NCI-H1092 treated with DMSO at 0.1 percent for 48 hours (cell line): ENCODE results near the gene AEBP2.
"Not testable (repeated sequence)": the region's sequence is repeated elsewhere in the genome, so short reads cannot be mapped to it uniquely, and the experiment has no call there.

ENCODE experiments used
- DNase-seq: peaks from one replicate; lab custom pipeline; 2025; lab: John Stamatoyannopoulos, UW

Gene AEBP2, protein sequence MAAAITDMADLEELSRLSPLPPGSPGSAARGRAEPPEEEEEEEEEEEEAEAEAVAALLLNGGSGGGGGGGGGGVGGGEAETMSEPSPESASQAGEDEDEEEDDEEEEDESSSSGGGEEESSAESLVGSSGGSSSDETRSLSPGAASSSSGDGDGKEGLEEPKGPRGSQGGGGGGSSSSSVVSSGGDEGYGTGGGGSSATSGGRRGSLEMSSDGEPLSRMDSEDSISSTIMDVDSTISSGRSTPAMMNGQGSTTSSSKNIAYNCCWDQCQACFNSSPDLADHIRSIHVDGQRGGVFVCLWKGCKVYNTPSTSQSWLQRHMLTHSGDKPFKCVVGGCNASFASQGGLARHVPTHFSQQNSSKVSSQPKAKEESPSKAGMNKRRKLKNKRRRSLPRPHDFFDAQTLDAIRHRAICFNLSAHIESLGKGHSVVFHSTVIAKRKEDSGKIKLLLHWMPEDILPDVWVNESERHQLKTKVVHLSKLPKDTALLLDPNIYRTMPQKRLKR

DNA sequence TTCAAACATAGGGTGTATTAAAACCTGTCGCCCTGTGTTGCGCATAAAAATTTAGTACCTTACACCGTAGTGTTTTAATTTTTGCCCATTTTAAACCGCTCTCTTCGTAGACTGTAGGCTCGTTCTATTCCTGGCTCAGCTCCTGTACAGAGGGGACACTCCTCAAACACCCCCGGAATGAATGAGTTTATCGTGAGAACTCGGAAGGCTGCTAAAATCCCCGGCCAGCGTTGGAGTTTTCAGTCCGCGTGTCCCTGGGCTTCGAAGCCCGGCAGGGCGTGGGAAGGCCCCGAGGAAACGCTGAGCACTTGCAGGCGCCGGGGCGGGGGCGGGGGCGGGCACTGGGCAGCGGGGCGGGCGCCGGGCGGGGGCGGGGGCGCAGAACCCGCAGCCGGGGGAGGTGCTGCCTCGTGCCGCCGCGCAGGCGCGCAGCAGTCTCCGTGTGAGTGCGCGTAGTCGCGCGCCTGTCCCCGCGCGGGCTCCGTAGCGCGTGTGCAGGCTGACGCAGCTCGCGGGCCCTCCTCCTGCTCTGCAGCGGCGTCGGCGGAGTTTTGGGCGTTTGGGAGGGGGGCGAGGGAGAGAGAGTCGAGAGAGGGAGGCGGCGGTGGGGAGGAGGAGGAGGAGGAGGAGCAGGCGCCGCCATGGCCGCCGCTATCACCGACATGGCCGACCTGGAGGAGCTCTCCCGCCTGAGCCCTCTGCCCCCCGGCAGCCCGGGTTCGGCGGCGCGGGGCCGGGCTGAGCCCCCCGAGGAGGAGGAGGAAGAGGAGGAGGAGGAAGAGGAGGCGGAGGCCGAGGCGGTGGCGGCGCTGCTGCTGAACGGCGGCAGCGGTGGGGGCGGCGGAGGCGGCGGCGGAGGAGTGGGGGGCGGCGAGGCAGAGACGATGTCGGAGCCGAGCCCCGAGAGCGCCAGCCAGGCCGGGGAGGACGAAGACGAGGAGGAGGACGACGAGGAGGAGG, at the start of gene AEBP2:
AEBP2 (plus strand) TSS at position 434 of the 960 bp plus-strand sequence; CDS start at position 642, 208 bp downstream.
- DNase-seq = peak; percentile 85

GRCh38 chr12:19390051-19390598, 49.2 kb upstream of the AEBP2 start:
- DNase-seq = no peak

DNA sequence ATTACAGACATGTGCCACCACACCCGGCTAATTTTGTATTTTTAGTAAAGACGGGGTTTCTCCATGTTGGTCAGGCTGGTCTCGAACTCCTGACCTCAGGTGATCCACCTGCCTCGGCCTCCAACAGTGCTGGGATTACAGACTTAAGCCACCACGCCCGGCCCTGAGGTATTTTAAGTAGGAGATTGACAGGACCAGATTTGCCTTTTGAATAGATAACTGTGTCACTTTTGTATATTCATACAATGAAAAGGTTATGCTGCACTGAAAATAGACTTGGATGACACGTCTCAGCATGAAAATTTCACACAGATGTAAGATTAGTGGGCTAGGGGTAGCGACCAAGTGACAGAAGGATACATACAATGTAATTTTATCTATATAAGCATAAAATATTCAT, 46.6 kb upstream of the AEBP2 start:
- DNase-seq = not testable (repeated sequence)

DNA sequence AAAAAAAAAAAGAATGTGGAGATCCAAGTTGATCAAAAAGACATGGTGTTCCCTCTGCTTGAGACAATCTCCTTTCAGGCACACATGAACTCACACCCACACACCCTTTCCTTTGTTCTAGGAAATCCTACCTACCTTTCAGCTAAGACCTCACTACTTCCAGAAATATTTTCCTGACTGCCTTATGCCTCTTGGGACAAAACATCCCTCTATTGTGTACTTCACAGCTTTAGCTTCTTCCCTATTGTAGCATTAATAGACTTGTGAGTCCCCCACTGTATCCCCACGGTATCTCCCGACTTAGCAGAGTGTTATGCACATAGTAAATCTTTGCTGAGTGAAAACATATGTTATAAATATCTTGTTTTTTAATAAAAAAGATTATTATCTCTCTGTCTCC, 44.9 kb upstream of the AEBP2 start:
- DNase-seq = no peak

GRCh38 chr12:19397534-19397933, 41.8 kb upstream of the AEBP2 start:
- no peak for DNase-seq

DNA sequence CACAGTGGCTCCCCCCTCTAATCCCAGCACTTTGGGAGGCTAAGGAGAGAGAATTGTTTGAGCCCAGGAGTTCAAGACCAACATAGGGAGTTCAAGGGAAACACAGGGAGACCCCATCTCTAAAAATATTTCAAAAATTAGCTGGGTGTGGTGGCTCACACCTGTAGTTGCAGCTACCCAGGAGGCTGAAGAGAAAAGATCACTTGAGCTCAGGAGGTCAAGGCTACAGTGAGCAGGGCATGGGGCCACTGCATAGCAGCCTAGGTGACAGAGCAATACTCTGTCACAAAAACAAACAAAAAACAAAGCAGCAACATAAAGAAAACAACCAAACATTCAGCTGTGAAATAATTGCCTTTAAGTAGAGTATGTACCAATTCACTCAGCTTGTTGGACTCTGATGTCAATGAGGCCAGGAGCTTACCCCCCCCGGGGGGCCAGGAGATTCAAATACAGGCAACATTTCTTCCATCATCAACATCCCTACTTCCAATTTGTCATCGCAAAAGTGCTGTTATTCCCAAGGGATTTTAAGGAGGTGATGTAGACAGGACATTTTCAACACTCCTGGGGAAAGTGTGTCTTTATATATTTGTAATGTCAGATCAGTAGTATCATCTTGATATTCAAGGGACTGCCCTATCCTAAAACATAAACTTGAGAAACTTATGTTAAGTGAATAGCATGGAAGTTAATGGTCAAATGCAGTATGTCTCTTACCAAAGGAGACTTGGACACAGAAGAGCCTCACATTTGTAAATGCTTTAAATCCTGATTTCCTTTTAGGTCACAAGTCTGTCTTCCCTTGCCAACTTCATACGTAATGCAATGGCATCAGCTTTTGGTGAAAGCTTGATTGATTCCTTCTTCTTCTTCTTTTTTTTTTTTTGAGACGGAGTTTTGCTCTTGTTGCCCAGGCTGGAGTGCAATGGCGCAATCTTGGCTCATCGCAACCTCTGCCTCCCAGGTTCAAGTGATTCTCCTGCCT, 40.6 kb upstream of the AEBP2 start:
- no peak for DNase-seq

- not testable (repeated sequence) for DNase-seq
Observed at GRCh38 chr12:19400649-19401285, 38.5 kb upstream of the AEBP2 start.

- no peak for DNase-seq
Observed at GRCh38 chr12:19402211-19402610, 37.1 kb upstream of the AEBP2 start.

DNA sequence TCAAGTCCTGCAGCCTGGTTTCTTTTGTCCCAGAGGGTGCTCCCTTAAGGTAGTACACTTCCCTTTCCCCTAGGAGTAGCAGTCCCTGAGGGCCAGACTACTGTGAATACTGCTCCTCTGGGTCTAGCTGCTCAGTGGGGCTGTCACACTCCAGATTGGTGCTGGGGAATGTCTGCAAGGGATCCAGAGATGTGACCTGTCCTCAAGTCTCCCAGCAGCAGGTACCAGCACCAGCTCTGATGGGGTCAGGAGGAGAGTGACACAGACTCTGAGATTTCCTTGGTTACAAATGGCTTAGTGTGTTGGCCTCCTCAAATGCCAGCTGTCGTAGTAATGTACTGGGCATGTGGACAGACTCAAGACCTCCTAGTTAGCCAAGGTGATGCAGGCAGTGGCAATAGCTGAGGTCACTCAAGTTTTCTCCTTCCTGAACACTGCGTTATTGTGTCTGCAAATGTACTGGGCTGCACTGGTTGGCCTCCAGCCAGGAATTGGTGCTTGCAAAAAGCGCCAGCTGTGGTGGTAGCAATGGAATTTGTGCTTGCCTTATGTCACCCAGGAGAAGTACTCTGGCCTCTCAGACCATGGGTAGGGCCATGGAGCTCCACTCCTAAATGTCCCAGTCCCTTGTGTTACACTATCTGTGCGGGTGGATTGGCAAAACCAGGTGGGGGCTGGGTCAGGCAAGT, 36.4 kb upstream of the AEBP2 start:
- no peak for DNase-seq

DNA sequence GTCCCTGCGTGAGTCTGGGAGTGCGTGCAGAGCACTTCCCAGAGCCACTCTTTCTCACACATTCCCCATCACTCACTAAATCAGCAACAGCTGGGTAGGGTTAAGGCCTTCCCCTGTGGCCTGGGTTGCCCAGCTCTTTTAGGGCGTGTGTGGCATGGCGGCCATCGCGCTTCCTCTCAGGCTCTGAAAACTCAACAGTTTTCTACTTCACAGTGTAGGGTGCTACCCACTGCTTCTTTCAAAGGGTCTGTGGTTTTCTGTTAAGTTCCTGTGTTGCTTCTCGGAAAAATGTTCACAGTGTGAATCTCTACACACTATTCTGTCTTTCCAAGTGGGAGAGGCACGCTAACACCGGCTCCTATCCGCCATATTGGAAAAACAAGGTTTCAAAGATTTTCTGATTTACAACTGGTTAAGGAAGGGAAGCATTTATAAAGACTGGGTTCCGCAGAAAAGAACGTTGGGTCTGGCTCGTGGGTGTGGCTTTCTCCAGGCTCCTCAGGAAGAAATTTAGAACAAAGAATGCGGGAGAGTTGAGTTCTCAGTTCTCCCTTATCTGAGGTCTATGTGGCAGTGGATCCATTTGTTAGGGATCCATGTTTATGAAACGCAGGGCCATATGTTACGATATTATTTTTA, 34.9 kb upstream of the AEBP2 start:
- DNase-seq = no peak

DNA sequence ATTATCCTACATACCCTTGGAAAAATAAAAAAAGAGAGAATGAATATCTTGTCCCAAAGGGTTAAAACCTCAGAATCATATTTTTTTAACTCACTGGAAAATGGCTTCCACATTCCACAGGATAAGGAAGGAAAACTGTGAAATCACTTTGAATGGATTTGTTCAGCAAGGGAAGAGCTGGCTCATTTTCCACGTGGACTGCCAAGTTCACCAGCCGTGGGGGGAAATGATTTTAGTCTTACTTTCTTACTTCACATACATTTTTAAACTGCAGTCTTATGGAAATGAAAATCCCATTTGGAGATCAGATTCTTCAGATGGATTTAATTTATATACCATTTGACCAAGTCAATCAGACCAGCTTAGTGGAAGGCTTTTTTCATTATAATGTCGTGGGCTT, 29.9 kb upstream of the AEBP2 start:
- no peak for DNase-seq

GRCh38 chr12:19410211-19410610, 29.1 kb upstream of the AEBP2 start:
- peak; percentile 28 for DNase-seq

GRCh38 chr12:19410629-19411185, 28.6 kb upstream of the AEBP2 start:
- no peak for DNase-seq

- DNase-seq = no peak
Observed at GRCh38 chr12:19411234-19412204, 27.8 kb upstream of the AEBP2 start.

DNA sequence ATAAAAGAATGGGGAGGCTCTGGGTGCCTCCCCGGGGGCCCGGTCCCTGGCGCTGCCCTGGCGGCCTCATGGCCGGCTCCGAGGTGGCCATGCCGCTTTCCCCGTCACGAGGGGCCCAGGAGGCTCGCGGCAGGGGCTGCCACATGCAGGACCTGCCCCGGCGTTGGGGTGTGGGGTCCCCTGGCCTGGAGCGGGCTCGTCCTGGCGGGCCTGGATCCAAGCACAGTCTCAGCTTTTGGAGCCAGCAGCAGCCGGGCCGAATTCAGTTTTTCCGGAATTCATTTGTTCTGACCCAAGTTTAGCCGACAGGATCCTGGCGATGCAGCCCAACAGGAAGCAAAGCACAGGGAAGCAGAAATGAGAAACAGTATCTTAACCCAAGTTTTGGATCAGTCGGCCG, 26.4 kb upstream of the AEBP2 start:
- no peak for DNase-seq

DNA sequence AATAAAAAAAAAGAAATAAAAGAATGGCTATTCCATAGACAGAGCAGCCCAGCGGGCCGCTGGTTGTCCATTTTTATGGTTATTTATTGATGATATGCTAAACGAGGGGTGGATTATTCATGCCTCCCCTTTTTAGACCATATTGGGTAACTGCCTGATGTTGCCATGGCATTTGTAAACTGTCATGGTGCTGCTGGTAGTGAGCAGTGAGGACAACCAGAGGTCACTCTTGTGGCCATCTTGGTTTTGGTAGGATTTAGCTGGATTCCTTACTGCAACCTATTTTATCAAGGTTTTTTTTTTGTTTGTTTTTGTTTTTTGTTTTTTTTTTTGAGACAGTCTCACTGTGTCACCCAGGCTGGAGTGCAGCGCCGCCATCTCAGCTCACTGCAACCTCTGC, 25.7 kb upstream of the AEBP2 start:
- DNase-seq = not testable (repeated sequence)

GRCh38 chr12:19415563-19415962, 23.7 kb upstream of the AEBP2 start:
- DNase-seq = no peak

DNA sequence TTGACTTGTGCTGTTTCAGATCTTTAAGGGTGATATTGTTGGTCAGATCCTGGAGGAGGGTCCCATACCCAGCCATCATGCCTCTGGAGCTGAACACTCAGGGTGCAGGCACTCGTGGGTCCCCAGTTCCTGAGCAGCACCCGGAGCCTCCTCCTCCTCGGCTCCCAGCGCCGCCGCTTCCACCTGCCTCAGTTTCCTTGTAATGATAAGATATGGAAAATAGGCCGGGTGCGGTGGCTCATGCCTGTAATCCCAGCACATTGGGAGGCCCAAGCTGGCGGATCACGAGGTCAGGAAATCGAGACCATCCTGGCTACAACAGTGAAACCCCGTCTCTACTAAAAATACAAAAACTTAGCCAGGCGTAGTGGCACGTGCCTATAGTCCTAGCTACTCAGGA, 20.2 kb upstream of the AEBP2 start:
- no peak for DNase-seq
